GM19395 (cell line): Measurements from ENCODE around the gene CCL28.
"Not testable (repeated sequence)": the region's sequence is repeated elsewhere in the genome, so short reads cannot be mapped to it uniquely, and the experiment has no call there.

Experiments used
- ATAC-seq: cut with Tn5 transposase; IDR thresholded peaks from one replicate; pipeline ENCODE4 v1.9.1; 2021; ENCODE audit warnings: mild to moderate bottlenecking, moderate library complexity; ENCODE audit not compliant: unreplicated experiment

CCL28 gene

GRCh38 chr5:43410414-43410813, 1.8 kb downstream of the CCL28 start:
- ATAC-seq: no peak

GRCh38 chr5:43409809-43410271, 2.4 kb downstream of the CCL28 start:
- no peak for ATAC-seq

- not testable (repeated sequence) for ATAC-seq
Measured at GRCh38 chr5:43402524-43403066, 9.6 kb downstream of the CCL28 start.

GRCh38 chr5:43401827-43402226, 10.4 kb downstream of the CCL28 start:
- no peak for ATAC-seq

- ATAC-seq: no peak
Measured at GRCh38 chr5:43400082-43400481, 12.1 kb downstream of the CCL28 start.

- ATAC-seq: peak; percentile 93
Measured at GRCh38 chr5:43396762-43397304, 15.4 kb downstream of the CCL28 start.

GRCh38 chr5:43390471-43390870, 21.7 kb downstream of the CCL28 start:
- ATAC-seq: no peak

GRCh38 chr5:43389679-43390329, 22.4 kb downstream of the CCL28 start:
- ATAC-seq: peak; percentile 75

- peak; percentile 62 for ATAC-seq
Measured at GRCh38 chr5:43386960-43387362, 25.2 kb downstream of the CCL28 start.

- ATAC-seq: no peak
Measured at GRCh38 chr5:43376496-43377140, 35.6 kb downstream of the CCL28 start.

GRCh38 chr5:43371821-43372220, 40.4 kb downstream of the CCL28 start:
- ATAC-seq: no peak

- no peak for ATAC-seq
Measured at GRCh38 chr5:43370352-43370751, 41.8 kb downstream of the CCL28 start.

GRCh38 chr5:43369651-43370050, 42.5 kb downstream of the CCL28 start:
- no peak for ATAC-seq

- ATAC-seq: no peak
Measured at GRCh38 chr5:43367909-43368669, 44.1 kb downstream of the CCL28 start.

GRCh38 chr5:43367453-43367852, 44.7 kb downstream of the CCL28 start:
- ATAC-seq: no peak

GRCh38 chr5:43366680-43367246, 45.4 kb downstream of the CCL28 start:
- ATAC-seq: not testable (repeated sequence)

- ATAC-seq: not testable (repeated sequence)
Measured at GRCh38 chr5:43365155-43365554, 47.0 kb downstream of the CCL28 start.

GRCh38 chr5:43363445-43364152, 48.6 kb downstream of the CCL28 start:
- no peak for ATAC-seq

GRCh38 chr5:43362725-43363435, 49.3 kb downstream of the CCL28 start:
- no peak for ATAC-seq

GRCh38 chr5:43358726-43359125, 53.5 kb downstream of the CCL28 start:
- ATAC-seq: no peak
